Suppressor macrophage treated with lipopolysaccharide for 1 hour (primary cell): ENCODE measurements around the gene ANKRD40CL.

Experiments used
- DNase-seq, 3 donors: peaks; one replicate each; pipeline ENCODE4 v3.0.0-alpha.2; 2020 to 2022

Gene ANKRD40CL

DNA sequence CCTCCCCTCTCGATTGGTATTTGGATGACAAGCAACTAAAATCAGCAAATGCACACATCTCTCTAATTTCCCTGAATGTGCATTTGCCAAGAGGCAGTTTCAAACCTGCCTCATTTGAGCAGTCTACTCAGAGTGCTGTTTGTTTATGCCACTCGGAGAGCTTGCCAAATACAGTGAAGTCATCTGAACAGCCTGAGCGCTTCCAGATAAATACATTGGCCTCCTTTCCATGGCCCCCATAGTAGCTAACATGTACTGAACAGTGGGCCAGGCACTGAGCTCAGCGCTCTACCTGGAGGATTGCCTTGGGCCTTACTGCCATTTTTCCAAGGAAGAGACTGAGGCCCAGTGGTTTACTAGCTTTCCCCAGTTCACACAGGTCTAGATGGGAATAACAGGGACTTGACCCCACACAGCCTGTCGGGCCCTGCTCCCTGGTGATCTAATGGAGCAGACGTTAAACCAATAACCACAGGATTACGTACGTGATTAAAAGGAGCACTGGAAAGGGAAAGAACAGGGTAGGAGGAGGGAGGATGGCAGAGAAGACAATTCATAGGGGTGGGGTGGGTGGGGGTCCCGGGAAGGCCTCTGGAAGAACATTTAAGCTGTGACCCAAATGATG, 18.7 kb upstream of the ANKRD40CL start:
- no peak for DNase-seq

DNA sequence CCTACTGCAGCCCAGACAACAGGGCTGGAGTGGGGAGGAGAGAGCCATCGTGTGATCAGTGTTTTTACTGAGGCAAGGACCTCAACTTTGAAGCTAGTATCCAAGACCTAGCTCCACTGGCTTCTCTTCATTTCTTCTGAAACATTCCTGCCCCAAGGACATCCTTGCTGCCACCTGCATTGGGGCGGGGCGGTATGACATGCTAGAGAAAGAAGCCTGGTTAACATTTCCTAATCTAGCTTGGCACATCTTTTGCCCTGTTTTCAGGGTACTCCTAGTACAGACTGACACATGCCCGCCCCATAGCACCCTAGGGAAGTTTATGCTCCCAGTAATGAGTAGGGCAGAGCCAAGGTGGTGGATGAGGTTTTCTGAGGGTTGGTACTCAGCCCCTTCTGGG, 17.8 kb upstream of the ANKRD40CL start:
- DNase-seq, result no peak

DNA sequence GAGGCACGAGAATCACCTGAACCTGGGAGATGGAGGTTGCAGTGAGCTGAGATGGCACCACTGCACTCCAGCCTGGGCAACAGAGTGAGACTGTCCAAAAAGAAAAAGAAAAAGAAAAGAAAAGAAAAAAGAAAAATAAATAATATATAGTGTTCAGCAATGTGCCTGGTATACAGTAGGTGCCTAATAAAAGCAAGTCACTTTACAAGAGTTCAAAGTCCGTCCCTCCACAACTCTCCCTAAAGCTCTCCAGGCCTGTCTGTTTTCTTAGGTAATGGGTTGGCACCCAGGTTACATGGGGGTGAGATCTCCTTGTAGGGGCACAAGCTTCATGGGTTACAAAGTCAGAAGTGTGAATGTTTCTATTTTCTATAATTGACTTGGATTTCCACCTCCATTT, 16.6 kb upstream of the ANKRD40CL start:
- DNase-seq, result no peak

DNA sequence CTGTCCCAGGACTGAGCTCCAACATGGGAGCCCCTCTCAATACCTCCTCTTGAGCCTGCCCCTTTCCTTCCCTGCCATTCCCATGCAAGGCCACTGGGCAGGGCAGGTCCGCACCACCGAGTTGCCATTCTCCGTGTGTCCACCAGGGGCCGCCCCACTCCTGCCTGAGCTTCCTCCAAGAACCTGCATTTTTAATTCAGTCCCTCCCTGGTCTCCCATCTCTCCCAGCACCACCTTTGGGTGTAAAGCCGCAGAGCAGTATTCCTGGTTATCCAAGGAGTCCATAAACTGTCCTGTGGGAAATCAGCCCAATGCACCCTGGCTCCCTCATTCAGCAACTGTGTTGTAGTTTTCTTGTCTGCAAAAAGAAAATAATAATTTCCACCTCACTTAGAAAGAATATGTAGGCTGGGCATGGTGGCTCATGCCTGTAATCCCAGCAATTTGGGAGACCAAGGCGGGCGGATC, 15.9 kb upstream of the ANKRD40CL start:
- peak; percentile 86 to 91 (median 89) for DNase-seq

DNA sequence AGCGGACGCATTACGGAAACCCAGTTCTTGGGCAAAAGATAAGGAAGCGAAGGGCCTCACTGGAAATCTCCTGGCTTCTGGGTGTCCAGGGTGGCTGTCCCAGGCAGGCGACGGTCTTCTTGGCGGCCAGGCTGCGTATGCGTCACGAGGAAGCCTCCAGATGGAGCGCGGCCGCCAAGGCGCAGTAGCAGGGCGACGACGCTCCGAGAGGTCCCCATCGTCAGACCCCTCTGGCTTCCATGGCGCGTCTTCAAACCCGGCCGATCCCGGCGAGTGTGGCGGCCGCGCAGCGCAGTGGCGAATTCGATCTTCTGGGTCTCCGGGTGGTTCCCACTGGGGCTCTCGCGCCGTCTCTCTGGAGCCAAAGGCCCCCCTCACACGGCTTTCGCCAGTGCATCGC, 13.8 kb upstream of the ANKRD40CL start:
- DNase-seq, result peak in 1 of 3 donors; percentile 12

DNA sequence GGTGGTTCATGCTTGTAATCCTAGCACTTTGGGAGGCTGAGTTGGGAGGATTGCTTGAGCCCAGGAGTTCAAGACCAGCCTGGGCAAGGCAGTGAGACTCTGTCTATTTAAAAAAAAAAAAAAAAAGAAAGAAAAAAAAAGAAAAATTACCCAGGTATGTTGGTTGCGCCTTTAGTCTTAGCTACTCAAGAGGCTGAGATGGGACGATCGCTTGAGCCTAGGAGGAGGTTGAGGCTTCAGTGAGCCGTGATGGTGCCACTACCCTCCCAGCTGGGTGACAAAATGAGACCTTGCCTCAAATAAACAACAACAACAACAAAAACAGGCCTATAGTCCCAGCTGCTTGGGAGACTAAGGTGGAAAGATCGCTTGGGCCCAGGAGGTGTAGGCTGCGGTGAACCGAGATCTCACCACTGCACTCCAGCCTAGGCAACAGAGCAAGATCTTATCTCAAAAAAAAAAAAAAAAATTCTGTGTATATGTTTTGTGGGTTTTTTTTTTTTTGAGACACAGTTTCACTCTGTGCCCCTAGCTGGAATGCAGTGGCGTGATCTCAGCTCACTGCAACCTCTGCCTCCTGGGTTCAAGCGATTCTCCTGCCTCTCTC, 12.5 kb upstream of the ANKRD40CL start:
- no peak for DNase-seq

DNA sequence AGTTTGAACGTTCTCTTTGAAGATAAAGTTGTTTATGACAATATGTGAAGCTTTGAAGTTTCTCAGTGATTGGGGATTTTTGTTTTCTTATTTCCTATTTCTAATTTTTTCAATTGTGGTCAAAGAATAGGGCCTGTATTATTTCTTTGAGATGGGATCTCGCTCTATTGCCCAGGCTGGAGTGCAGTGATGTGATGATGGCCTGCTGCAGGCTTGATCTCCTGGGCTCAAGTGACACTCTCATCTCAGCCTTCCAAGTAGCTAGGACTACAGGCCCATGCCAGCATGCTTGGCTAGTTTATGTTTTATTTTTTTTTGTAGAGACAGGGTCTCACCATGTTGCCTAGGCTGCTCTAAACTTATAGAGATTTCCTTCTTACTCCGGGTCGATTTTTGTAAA, 11.7 kb upstream of the ANKRD40CL start:
- DNase-seq, result no peak

DNA sequence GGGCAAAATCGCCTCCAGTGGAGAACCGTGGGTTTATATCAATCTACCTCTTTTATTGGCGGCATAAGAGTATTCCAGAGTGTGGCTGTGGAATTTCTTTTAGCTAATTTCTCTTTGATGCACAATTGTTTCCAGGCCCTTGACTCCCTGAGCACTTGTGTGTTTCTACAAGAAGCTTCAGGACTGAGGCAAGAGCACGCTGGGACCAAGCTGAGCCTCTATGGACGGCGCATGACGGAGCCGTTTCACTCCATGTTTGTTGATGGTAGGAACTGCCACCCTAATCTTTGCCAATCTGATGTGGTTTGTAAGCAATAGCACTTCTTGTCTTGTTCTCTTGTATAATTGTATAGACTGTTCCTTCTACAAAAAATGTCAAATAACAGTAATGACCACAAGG, 11.2 kb upstream of the ANKRD40CL start:
- no peak for DNase-seq

DNA sequence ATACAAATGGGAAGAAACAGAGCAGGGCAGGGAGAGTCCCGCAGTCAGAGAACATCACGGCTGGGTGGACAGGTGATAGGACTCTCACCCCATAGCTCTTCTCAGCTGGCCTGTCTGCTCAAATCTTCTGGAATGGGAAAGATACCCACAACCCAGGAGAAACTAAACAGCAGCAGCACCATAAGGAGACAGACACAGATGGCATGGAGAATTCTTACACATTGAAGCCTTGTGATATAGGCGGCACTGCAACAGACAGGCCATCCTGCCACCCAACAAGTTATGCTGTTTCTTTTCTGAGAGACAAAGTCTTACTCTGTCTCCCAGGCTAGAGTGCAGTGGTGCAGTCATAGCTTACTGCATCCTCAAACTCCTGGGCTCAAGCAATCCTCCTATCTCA, 8.6 kb upstream of the ANKRD40CL start:
- DNase-seq, result no peak

DNA sequence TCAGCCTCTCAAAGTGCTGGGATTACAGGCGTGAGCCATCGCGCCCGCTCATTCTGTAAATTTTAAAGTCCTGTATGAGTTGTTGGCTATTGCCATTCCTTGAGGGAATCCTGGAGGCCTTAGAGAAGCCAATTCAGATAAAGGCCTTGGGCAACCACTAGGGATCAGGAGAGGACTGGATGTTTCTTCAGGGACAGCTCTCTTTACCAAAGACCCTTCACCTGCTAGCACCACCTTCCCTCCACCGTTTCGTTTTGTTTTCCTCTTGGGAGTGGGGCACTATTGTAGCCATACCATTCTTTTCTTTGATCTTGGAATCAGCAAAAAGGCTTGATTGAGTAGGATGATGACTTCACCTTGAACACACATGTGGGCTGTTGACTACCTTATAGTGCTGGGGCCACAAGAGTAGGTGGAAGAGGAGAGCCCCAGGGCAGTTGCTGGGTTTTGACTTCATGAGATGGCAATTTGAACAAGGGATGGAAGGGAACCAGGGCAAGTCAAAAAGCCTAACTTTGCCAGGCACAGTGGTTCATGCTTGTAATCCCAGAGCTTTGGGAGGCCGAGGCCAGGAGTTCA, 7.0 kb upstream of the ANKRD40CL start:
- DNase-seq, result no peak

DNA sequence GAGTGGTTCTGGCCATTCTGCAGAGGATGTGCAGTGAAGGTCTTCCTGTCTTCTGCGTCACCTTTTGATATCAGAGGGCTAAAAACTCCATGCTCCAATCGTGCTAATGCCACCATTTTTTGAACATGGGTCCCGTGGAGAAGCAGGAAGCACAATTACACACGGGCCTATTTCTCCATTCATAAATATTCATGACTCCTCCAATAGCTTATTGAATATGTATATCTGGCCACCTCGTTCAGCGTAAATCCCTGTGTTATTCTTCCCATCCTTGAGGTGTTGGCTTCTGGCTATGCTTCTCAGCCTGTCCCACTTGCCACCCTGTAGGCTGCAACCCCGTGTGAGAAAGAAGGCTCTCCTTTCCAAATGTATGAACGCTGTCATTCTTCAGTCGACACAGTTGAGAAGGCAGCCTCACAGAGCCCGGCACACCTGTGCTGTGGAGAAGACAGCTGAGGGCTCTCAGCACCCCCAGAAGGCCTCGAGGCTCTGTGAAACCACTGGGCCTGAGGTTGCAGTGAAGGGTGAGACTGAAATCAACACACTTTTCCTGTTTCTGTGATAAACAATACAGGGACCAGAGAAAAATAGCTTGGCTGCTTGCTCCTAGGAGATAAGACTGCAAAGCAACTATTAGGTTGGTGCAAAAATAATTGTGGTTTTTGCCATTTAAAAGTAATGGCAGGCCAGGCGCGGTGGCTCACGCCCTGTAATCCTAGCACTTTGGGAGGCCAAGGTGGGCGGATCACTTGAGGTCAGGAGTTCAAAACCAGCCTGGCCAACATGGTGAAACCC, 4.9 kb upstream of the ANKRD40CL start:
- DNase-seq, result no peak

DNA sequence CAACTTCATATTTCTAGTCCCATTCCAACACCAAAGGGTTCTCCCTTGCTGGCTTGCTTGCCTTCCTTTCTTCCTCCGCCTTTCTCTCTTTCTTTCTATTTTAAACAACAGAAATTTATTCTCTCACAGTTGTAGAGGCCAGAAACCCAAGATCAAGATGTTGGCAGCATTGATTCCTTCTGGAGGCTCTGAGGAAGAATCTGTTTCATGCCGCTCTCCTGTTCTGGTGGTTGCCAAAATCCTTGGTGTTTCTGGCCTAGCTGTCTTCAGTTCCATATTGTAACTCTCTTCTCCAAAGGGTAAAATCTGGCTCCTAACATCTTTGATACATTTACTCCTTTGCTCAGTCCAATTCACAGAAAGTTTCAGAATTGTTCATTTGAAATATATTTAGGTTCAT, 3.0 kb upstream of the ANKRD40CL start:
- DNase-seq, result no peak

DNA sequence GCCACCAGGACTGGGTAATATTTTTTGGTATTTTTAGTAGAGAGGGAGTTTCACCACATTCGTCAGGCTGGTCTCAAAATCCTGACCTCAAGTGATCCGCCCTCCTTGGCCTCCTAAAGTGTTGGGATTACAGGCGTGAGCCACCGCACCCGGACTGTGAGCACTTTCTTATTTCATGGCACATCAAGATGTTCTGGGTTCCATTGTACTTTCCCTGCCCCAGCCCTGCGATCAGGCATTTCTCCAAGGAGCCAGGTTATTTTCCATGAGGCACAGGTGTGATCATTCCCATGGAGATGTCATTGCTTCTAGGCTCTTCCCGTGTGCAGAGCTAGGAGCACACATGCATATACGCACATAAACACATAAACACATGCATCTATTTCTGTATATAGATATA, 2.6 kb upstream of the ANKRD40CL start:
- DNase-seq, result no peak

DNA sequence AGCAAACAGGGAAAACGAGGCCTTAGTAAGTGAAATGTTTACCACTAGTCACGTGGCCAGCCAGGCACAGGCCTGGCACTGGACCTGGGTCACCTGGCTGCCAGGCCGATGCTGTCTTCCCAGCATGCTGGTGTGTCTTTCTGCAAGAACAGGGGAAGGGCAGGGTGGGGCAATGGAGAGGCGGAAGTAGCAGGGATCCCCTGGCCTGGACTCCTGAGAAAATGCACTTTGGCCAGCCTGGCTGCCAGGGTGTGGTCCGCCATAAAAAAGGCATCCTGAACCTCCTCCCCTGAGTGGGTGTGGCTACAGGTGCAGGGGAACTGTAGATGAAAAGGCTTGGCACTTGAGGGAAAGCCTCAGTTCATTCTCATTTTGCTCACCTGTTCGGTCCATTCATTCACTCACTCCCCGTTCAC, 1.0 kb upstream of the ANKRD40CL start:
- no peak for DNase-seq

DNA sequence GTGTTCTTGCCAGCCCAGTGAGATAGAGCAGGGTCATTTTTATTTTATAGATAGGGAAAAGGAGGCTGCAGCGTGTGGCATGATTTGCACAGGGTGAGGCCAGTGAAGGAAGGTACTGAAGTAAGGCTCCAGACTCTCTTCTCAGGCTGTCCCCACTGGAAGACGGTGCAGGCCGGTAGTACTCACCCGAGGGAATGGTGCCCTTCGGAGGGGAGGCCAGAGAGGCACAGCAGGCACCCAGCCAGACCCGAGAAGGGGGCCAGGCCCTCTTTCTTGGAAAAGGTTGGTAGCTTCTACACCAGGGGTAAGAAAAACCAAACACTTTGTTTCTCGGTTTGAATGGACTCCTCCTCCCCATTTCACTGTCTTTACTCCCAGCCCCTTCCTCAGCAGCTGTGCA, 288 bp downstream of the ANKRD40CL start:
- DNase-seq, result no peak

DNA sequence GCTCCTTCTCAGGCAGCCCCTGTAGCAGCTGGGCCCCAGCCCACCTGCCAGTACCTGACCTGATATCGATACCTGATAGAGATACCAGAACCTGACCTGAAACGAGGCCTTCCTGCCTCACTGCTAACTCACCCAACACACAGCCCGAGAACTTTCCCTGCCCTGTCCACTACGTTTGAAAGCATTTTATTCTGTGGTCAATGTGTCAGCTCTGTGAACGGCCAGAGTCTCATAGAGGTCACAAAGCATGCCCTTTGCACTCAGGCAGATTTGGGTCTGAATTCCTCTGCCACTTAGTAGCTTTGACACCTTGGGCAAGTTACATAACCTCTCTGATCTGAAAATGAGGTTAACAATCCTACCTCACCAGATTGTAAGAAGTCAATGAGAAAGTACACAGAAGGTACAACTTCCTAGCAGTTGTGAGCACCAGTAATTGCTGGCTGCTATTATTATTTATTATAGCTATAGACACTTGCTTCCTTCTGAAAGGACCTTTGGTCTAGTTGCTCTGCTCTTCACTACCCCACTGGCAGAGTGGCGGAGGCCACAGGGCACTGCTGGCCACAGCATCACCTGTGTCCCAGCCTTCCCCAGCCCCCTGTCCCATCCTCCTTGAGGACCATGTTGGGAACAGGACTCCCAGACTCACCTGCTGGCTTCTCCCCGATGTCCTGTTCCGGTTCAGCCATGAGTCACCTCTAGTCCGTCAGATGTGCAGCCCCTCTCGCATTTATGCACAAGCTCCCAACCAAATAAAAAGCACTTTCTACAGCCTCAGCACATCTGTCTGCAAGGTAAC, 895 bp downstream of the ANKRD40CL start:
- DNase-seq, result no peak

DNA sequence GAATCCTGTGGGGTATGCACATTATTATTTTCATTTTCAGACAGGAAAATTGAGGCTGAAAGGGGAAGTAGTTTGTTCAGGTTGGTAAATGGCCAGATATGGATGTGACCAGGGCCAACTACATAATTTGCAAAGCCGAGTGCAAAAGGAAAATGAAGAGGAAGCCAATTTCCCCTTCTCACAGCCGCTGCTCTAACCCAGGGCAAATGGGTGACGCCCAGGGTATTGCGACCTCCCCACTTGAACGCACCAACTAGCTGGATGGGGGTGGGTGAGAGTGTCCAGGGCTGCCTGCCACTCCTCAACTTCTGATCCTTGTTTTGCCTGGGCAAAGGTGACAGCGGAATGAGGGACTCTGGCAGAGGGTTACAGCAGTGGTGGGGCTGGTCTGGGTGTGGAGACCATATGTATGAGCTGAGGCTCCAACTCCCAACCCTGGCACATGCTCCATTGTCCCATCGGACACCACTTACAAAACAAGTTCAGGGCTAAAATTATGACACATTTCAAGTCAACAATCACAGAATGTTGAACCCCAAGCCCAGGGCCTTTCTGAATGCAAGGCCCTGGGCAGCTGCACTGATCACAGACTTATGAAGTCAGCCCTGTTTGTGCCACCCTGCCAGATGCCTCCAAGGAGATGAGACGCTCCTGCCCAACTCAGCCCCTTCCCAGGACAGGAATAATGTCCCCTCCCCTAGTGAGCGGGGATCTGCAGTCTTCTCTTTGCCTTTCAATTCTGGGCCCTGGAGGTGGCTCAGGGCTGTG, 1.7 kb downstream of the ANKRD40CL start:
- DNase-seq, result peak; percentile 47 to 52 (median 49)

DNA sequence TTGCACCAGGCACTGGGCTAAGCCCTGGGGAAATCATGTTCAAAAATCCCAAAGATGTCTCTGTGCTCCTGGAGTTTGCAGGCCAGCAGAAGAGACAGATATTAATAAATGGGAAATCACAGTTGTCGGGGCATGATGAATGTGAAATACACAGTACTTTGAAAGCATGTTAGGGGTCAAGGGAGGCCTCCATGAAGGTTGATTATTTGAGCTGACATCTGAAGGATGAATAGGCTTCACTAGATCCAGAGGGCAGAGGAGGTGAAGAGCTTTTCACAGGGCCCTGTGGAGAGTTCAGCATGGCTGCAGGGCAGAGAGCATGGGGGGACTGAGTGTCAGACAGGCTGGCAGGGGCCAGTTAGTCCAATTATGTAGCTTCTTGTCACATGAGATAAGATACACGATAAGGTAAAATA, 2.6 kb downstream of the ANKRD40CL start:
- DNase-seq, result no peak

DNA sequence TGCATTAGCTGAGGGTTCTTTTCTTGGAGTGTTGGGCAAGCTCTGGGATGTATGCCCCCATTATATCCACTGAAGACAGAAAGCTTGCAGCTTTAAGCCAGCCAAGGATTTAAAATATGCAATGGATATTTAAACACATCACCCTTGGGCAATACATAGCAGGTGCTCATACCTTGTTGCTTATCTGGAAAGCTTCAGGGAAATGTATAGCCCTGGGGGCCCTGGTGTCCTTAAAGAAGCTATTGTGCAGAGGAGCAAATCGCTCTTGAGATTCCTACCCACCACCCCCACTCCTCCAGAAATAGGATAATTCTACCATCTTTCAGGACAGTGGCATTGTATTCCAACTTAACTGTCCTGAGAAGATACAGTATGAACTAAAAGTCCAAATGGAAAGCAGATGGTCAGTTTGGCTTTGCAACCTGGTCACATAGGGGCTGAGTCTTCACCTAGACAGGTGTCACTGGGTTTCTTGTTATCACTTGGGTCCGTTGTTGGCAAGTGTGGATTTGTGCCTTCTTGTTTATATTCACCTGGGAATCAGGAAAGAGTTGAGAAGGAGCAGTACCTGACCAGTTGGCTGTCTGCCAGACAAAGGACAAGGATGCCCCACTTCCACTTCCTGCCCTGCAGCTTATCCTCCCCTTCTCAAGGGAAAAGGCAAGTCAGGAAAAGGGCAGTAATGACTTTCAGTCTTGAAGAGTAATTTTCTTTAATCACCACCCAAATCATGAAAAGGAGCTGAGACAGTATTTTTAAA, 3.4 kb downstream of the ANKRD40CL start:
- DNase-seq, result no peak

DNA sequence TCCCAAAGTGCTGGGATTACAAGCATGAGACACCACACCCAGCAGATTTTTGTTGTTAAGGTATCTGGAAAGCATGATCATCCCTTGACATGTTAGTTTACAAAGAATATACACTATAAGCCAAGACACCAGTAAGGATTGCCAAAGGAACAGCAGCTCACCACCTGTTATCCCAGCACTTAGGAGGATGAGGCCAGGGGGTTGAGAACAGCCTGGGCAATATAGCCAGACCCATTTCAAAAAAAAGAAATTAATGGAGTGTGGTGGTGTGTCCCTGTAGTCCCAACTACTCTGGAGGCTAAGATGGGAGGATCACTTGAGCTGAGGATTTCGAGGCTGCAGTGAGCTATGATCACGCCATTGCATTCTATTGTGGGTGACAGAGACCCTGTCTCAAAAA, 5.1 kb downstream of the ANKRD40CL start:
- DNase-seq, result no peak

DNA sequence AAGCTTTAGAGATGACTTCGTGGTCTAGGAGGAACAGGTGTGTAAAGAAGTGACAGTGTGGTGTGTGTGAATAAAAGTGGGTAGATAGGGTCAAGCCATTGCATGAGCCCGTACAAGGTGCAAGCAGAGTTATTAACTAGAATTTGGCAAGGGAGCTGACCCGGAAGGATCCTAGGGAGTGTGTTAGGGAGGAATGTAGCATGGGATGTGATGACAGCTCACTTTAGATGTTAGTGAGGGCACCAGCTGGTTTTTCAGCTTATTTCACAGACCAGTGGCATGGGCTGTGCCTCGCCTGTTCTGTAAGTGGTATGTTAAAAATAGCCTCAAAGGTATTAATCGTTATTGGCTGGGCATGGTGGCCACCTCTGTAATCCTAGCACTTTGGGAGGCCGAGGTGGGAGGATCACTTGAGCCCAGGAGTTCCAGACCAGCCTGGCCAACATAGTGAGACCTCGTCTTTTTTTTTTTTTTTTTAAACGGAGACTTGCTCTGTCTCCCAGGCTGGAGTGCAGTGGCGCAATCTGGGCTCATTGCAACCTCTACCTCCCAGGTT, 8.3 kb downstream of the ANKRD40CL start:
- no peak for DNase-seq
